ENCODE data around the gene NAA30.

- no peak for TF ChIP-seq CTCF (IDR thresholded peaks at IDR 0.05)
- no peak for TF ChIP-seq POLR2A (IDR thresholded peaks at IDR 0.05)
Measured at GRCh38 chr14:57420033-57420432, 29.6 kb downstream of the NAA30 start.
